HepG2 (cell line): ENCODE measurements around the gene TNP2. TPM values are rescaled to one million over a fixed set of nuclear protein-coding genes. Genes with fewer than 3 reads are reported as not detected.

ENCODE experiments used
- BHLHE40 ChIP-seq: IDR thresholded peaks from 2 replicates; pipeline ENCODE4 v1.6.1; 2011; ENCODE audit warnings: low read length, improper control_type of control experiment
- HOXA3 ChIP-seq: sonication (generic); formaldehyde crosslinking; IDR thresholded peaks from 2 replicates; pipeline ENCODE4 v1.5.0; 2020; ENCODE audit warnings: missing genetic modification reagents
- KLF16 ChIP-seq, 2 experiments: sonication (generic) in 1 of 2; formaldehyde crosslinking in 1 of 2; IDR thresholded peaks; 2 replicates each; pipeline versions ENCODE4 v1.6.1 to v1.8.0; 2016 to 2023; ENCODE audit warnings: missing genetic modification reagents in 2 of 2, missing compliant biosample characterization in 1 of 2
- MTA1 ChIP-seq: sonication (generic); formaldehyde crosslinking; IDR thresholded peaks from 2 replicates; pipeline ENCODE4 v1.4.0; 2020; ENCODE audit warnings: missing genetic modification reagents, mild to moderate bottlenecking, borderline replicate concordance
- NCOA5 ChIP-seq: sonication (generic); formaldehyde crosslinking; IDR thresholded peaks from 2 replicates; pipeline ENCODE4 v1.4.0; 2020; ENCODE audit warnings: missing genetic modification reagents
- NFKBIZ ChIP-seq: IDR thresholded peaks from 2 replicates; pipeline ENCODE4 v1.6.1; 2018; ENCODE audit warnings: missing genetic modification reagents, missing compliant biosample characterization
- SOX13 ChIP-seq, 3 experiments: fragments of 450-650 bp in 1 of 3; sonication (generic) in 1 of 3; formaldehyde crosslinking in 1 of 3; IDR thresholded peaks in 2 of 3; conservative IDR thresholded peaks in 1 of 3; 2 replicates each; pipeline versions ENCODE4 v1.5.0 to v1.6.1; 2016 to 2020; ENCODE audit warnings: antibody characterized with exemption in 1 of 3, mild to moderate bottlenecking in 1 of 3, missing compliant biosample characterization in 1 of 3, missing genetic modification reagents in 1 of 3, moderate library complexity in 1 of 3
- SP140L ChIP-seq: sonication (generic); formaldehyde crosslinking; IDR thresholded peaks from 2 replicates; pipeline ENCODE4 v1.4.0; 2020; ENCODE audit warnings: missing genetic modification reagents, borderline replicate concordance
- ZFP41 ChIP-seq: sonication (generic); formaldehyde crosslinking; IDR thresholded peaks from 2 replicates; pipeline ENCODE4 v1.4.0; 2020; ENCODE audit warnings: mild to moderate bottlenecking, missing genetic modification reagents, borderline replicate concordance
- ZFY ChIP-seq: sonication (generic); formaldehyde crosslinking; IDR thresholded peaks from 2 replicates; pipeline ENCODE4 v1.4.0; 2020; ENCODE audit warnings: missing genetic modification reagents
- ZNF451 ChIP-seq: sonication (generic); formaldehyde crosslinking; IDR thresholded peaks from 2 replicates; pipeline ENCODE4 v1.5.0; 2020; ENCODE audit warnings: mild to moderate bottlenecking, missing genetic modification reagents
- ZNF567 ChIP-seq: sonication (generic); formaldehyde crosslinking; IDR thresholded peaks from 2 replicates; pipeline ENCODE4 v1.8.1; 2023; ENCODE audit warnings: mild to moderate bottlenecking, missing genetic modification reagents, borderline replicate concordance
- ZNF709 ChIP-seq: sonication (generic); formaldehyde crosslinking; IDR thresholded peaks from 2 replicates; pipeline ENCODE4 v1.5.0; 2020; ENCODE audit warnings: mild to moderate bottlenecking, missing genetic modification reagents
- ZNF747 ChIP-seq: sonication (generic); formaldehyde crosslinking; IDR thresholded peaks from 2 replicates; pipeline ENCODE4 v1.8.1; 2023; ENCODE audit warnings: missing genetic modification reagents, mild to moderate bottlenecking, borderline replicate concordance
- ZNF781 ChIP-seq: sonication (generic); formaldehyde crosslinking; IDR thresholded peaks from 2 replicates; pipeline ENCODE4 v1.5.1; 2020; ENCODE audit warnings: borderline replicate concordance, mild to moderate bottlenecking, missing genetic modification reagents; ENCODE audit errors: not compliant biosample characterization
- polyA plus RNA-seq, 8 experiments: library from polyadenylated mRNA; depleted of rRNA in 3 of 8; stranded (reverse) in 7 of 8; unstranded in 1 of 8; fragments of >200 nt; fragmentation: Illumina TruSeq in 4 of 8; extraction: Trizol in 4 of 8; gene quantifications; 2 replicates each; pipeline versions ENCODE4 v1.2.1 to v1.2.3, GENCODE V29; 2011 to 2016; ENCODE audit warnings: low read depth in 4 of 8, missing spikeins in 1 of 8, mixed read lengths in 1 of 8; ENCODE audit not compliant: insufficient read depth in 1 of 8
- total RNA-seq, 5 experiments: library from RNA; depleted of rRNA; stranded (reverse); fragments of >200 nt; fragmentation: Illumina TruSeq; extraction: Trizol; gene quantifications; 2 replicates each; pipeline ENCODE4 v1.2.3, GENCODE V29; 2016; ENCODE audit warnings: low read depth in 1 of 5
- TF ChIP-seq, protein P1 (sequence below): IDR thresholded peaks from 2 replicates; pipeline ENCODE4 v1.6.1; 2016; ENCODE audit warnings: low read depth, missing genetic modification reagents, missing compliant biosample characterization
- TF ChIP-seq, protein P2 (sequence below): sonication (generic); formaldehyde crosslinking; IDR thresholded peaks from 2 replicates; pipeline ENCODE4 v1.4.0; 2020; ENCODE audit warnings: mild to moderate bottlenecking, low read depth, missing genetic modification reagents
- TF ChIP-seq, protein P3 (sequence below): IDR thresholded peaks from 2 replicates; pipeline ENCODE4 v1.6.1; 2016
- TF ChIP-seq, protein P4 (sequence below): sonication (generic); formaldehyde crosslinking; IDR thresholded peaks from 2 replicates; pipeline ENCODE4 v1.4.0; 2020; ENCODE audit warnings: mild to moderate bottlenecking, missing genetic modification reagents

Gene TNP2
- total and polyA plus RNA-seq, 2 of the 13 experiments (the other 11 are each of a cell fraction or from before 2014, with no cell fraction given), result not detected

DNA sequence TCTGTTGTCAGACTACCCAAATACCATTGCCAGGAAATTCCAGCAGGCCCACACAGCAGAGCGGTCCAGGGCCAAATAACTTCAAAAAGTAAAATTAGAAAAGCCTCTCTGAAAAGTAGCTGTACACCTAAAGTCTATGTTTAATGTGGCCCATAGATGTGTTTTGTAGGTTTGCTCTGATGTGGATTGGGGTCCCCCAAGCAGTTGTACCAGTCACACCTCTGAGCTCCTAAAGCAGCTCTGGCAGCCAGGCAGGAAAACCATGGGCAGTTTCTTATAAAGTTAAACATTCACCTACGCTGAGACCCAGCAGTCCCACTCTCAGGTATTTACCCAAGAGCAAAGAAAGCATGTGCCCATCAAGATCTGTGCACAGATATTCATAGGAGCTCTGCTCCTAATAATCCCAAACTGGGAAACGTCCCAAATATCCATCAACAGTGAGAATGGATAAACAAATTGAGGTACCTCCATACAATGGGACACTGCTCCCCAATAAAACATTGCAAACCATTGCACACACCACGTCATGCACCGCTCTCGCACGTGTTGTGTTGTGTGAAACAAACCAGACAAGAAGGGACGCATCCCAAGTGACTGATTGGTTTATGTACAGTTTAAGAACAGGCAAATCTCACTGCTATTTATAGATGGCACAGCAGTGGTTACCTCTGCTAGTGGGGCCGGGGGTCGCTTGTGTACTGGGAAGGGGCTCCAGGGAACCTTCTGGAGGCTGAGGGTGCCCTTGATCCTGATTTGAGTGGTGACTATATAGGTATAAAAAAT is 27.8 kb upstream of the TNP2 start (continued):
- TF ChIP-seq, protein P1, sequence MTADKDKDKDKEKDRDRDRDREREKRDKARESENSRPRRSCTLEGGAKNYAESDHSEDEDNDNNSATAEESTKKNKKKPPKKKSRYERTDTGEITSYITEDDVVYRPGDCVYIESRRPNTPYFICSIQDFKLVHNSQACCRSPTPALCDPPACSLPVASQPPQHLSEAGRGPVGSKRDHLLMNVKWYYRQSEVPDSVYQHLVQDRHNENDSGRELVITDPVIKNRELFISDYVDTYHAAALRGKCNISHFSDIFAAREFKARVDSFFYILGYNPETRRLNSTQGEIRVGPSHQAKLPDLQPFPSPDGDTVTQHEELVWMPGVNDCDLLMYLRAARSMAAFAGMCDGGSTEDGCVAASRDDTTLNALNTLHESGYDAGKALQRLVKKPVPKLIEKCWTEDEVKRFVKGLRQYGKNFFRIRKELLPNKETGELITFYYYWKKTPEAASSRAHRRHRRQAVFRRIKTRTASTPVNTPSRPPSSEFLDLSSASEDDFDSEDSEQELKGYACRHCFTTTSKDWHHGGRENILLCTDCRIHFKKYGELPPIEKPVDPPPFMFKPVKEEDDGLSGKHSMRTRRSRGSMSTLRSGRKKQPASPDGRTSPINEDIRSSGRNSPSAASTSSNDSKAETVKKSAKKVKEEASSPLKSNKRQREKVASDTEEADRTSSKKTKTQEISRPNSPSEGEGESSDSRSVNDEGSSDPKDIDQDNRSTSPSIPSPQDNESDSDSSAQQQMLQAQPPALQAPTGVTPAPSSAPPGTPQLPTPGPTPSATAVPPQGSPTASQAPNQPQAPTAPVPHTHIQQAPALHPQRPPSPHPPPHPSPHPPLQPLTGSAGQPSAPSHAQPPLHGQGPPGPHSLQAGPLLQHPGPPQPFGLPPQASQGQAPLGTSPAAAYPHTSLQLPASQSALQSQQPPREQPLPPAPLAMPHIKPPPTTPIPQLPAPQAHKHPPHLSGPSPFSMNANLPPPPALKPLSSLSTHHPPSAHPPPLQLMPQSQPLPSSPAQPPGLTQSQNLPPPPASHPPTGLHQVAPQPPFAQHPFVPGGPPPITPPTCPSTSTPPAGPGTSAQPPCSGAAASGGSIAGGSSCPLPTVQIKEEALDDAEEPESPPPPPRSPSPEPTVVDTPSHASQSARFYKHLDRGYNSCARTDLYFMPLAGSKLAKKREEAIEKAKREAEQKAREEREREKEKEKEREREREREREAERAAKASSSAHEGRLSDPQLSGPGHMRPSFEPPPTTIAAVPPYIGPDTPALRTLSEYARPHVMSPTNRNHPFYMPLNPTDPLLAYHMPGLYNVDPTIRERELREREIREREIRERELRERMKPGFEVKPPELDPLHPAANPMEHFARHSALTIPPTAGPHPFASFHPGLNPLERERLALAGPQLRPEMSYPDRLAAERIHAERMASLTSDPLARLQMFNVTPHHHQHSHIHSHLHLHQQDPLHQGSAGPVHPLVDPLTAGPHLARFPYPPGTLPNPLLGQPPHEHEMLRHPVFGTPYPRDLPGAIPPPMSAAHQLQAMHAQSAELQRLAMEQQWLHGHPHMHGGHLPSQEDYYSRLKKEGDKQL (CRISPR knock-in tag), result 0 out of 2 replicates have a peak, but pooled peaks have one; percentile 36
- TF ChIP-seq MTA1 (CRISPR knock-in tag), result no peak; the same call in 1 of the 2 replicates
- 0 out of 2 replicates have a peak, but pooled peaks have one; percentile 49 for TF ChIP-seq ZNF709 (CRISPR knock-in tag)
- peak; percentile 12; the same call in 1 of the 2 replicates for TF ChIP-seq ZNF451 (CRISPR knock-in tag)
- no peak; the same call in 1 of the 2 replicates for TF ChIP-seq HOXA3 (CRISPR knock-in tag)
- peak; percentile 80 for TF ChIP-seq SP140L
- TF ChIP-seq, protein P2, sequence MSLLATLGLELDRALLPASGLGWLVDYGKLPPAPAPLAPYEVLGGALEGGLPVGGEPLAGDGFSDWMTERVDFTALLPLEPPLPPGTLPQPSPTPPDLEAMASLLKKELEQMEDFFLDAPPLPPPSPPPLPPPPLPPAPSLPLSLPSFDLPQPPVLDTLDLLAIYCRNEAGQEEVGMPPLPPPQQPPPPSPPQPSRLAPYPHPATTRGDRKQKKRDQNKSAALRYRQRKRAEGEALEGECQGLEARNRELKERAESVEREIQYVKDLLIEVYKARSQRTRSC (CRISPR knock-in tag), result 0 out of 2 replicates have a peak, but pooled peaks have one; percentile 19
- 0 out of 2 replicates have a peak, but pooled peaks have one; percentile 74 for TF ChIP-seq NFKBIZ (CRISPR knock-in tag)
- TF ChIP-seq, protein P3, sequence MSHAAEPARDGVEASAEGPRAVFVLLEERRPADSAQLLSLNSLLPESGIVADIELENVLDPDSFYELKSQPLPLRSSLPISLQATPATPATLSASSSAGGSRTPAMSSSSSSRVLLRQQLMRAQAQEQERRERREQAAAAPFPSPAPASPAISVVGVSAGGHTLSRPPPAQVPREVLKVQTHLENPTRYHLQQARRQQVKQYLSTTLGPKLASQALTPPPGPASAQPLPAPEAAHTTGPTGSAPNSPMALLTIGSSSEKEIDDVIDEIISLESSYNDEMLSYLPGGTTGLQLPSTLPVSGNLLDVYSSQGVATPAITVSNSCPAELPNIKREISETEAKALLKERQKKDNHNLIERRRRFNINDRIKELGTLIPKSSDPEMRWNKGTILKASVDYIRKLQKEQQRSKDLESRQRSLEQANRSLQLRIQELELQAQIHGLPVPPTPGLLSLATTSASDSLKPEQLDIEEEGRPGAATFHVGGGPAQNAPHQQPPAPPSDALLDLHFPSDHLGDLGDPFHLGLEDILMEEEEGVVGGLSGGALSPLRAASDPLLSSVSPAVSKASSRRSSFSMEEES, result peak; percentile 67
- no peak for TF ChIP-seq NCOA5 (CRISPR knock-in tag)
- TF ChIP-seq BHLHE40, result peak; percentile 83
- no peak; the same call in 1 of the 2 replicates for TF ChIP-seq ZFY (CRISPR knock-in tag)
- TF ChIP-seq ZFP41 (CRISPR knock-in tag), result peak; percentile 30; the same call in 1 of the 2 replicates
- TF ChIP-seq KLF16 (CRISPR knock-in tag; IDR thresholded peaks at IDR 0.05), result peak; percentile 33 to 35; a peak in 2 of 4 replicates
- TF ChIP-seq SOX13 (IDR thresholded peaks at IDR 0.05), result no peak
- no peak; a peak in 2 of 4 replicates for TF ChIP-seq SOX13 (CRISPR knock-in tag; conservative IDR thresholded peaks at IDR 0.05 in 1 of 2, IDR thresholded peaks at IDR 0.05 in 1 of 2)
- peak; percentile 88 for TF ChIP-seq ZNF567 (CRISPR knock-in tag)
- 0 out of 2 replicates have a peak, but pooled peaks have one; percentile 2 for TF ChIP-seq ZNF747 (CRISPR knock-in tag)
- peak; percentile 32 for TF ChIP-seq ZNF781 (CRISPR knock-in tag)
- TF ChIP-seq, protein P4, sequence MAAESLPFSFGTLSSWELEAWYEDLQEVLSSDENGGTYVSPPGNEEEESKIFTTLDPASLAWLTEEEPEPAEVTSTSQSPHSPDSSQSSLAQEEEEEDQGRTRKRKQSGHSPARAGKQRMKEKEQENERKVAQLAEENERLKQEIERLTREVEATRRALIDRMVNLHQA (CRISPR knock-in tag), result peak; percentile 29; the same call in 1 of the 2 replicates
